ENCODE data around the gene CMSS1.

GRCh38 chr3:99794485-99794884, 23.2 kb upstream of the CMSS1 start:
- TF ChIP-seq CTCF (IDR thresholded peaks at IDR 0.05), result no peak
- no peak for TF ChIP-seq POLR2A (IDR thresholded peaks at IDR 0.05)
- TF ChIP-seq POLR2AphosphoS5 (IDR thresholded peaks at IDR 0.05), result no peak
- TF ChIP-seq EP300 (IDR thresholded peaks at IDR 0.05), result no peak
